Germinal center (tissue), 1 donor: ENCODE data around the gene ATP1B2.
"Not testable (repeated sequence)": the region's sequence is repeated elsewhere in the genome, so short reads cannot be mapped to it uniquely, and the experiment has no call there.

Experiments used
- DNase-seq: peaks from one replicate; pipeline ENCODE4 v3.0.0; 2012; ENCODE audit warnings: mixed read lengths, low spot score

ATP1B2 gene, protein sequence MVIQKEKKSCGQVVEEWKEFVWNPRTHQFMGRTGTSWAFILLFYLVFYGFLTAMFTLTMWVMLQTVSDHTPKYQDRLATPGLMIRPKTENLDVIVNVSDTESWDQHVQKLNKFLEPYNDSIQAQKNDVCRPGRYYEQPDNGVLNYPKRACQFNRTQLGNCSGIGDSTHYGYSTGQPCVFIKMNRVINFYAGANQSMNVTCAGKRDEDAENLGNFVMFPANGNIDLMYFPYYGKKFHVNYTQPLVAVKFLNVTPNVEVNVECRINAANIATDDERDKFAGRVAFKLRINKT

DNA sequence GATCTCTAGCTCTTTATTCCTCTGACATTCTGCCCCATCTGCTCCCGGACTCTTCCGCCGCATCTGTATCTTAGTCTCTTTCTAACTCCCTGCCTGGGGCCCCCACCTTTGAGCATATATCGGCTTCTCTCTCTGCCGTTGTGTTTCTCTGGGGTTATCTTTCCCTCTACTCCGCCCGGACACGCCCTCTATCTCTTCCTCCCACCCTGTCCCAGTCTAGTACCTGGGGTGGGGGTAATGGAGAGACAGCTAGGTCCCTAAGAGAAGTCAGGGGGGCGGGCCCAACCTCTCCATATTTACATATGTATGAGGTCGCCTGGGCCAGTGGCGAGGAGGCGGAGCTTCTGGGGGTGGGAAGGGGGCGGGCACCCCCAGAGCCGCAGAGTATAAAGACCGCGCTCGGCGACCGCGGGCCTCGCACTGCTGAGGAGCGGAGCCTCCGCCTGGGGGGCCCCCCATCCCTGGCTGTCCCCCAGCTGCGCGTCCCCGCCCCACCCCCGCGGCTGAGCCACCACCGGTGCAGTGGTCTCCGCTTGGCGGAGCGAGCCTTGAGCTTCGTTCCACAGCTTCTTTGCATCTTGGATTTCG is at the start of gene ATP1B2:
ATP1B2 (plus strand) TSS at position 418 of the 588 bp plus-strand sequence. CDS start 593 bp downstream, outside the sequence.
- peak; percentile 94 for DNase-seq

DNA sequence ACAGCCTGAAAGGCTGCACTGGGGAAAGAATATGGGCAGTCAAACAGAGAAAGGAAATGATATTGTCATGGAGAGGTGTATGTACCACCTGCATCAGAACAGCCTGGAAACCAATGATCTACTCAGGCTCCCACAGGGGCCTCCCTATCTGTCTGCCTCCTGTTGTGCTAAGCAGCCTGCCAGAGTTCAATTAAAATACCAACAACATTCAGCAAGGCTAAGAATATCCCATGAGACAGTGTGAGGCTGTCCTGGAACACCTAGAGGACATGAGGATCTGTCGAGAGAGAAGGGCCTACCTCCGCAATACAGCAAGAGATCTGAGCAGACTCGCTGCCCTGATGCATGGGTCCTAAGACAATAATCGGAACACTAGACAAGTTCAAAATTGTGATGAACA is 44.4 kb upstream of the ATP1B2 start:
- DNase-seq = no peak

DNA sequence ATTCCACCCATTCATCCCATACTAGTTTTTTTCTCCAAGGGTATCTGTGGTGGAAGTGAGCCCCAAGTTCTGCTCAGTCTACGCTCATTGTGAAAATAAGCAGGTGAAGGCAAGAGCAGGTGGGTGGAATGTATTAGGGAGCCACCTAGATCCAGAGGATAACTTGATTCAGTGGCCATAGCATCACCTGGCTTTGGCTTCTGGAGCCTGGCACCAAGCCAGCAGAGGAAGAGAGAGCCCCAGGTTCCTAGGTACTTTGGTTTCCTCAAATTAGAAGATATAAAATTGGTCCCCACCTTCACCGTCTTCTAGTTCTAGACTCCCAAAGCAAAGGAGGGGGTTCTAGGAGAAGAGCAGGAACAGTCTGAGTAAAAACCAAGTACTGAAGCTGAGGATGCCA is 40.1 kb upstream of the ATP1B2 start:
- no peak for DNase-seq

DNA sequence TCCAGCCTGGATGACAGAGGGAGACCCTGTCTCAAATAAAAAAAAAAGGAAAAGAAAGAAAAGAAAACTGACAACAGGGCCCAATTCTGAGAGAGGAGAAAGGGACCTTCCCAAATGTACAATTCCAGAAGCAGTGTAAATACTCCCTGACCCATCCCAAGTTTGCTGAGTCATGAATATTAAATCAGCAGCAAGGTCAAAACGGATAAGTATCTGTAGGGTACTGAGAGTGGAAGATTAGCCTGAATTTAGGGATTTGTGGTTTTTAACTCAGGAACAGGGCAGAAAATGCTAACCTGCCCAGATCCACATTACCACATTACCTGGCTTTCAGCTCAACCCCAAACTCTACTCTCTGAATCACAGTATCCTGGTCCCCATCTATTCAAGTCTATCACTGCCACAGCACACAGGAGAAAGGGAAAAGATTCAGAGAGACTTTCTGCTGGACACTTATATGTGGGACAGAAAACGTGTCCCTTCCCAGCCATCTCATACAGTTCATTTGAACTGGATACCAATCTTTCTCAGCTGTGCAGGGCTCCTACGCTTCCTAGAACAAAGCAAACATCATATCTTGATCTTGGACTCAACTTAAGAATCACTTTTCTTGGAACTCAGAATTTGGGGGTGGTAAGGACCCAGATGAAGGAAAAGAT is 39.0 kb upstream of the ATP1B2 start:
- DNase-seq = no peak

DNA sequence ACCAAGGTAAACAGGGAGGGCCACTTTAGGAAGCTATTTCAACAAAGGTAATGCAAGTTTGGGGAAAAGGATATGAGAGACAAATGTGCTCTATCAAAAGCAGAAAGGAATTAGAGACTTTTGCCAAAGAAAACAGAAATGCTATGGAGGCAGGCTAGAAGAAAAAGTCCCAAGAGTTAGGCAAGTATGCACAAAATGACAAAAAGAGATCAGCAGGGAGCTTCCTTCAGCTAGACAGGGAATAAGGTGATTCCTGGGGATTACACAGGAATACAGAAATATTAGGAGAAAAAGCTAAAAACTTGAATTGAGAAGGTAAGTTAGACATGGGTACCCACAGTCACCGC is 38.5 kb upstream of the ATP1B2 start:
- DNase-seq = no peak

DNA sequence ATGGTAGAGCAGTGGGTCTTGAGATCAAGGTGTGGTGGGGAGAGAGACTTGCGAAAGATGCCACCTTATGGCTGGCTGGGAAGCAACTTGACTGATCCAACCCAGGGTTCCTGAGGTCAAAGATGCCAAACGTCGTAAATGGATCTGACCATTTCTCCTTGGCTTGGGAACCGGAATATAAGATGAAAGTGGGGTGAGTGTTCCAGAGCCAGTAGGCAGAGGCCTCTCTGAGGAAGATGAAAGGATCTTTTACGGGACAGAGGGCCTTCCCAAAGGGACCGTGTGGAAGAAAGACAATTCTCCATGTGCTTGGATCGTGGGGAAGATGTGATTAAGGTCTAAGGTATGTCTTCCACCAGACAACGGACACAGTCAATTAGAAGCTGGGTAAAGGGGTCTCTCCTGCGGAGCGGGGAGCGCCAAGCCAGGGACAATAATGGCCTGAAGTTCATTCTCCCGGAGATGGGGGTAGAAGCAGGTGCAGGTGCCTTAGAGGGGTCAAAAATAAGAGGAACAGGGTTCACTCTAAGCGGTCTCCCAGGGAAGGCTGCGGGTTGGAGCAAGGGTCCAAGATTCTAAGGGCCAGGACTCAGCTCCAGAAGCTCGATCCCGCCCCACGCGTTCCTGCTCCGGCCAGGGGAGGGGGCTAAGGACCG is 36.8 kb upstream of the ATP1B2 start:
- DNase-seq = no peak

DNA sequence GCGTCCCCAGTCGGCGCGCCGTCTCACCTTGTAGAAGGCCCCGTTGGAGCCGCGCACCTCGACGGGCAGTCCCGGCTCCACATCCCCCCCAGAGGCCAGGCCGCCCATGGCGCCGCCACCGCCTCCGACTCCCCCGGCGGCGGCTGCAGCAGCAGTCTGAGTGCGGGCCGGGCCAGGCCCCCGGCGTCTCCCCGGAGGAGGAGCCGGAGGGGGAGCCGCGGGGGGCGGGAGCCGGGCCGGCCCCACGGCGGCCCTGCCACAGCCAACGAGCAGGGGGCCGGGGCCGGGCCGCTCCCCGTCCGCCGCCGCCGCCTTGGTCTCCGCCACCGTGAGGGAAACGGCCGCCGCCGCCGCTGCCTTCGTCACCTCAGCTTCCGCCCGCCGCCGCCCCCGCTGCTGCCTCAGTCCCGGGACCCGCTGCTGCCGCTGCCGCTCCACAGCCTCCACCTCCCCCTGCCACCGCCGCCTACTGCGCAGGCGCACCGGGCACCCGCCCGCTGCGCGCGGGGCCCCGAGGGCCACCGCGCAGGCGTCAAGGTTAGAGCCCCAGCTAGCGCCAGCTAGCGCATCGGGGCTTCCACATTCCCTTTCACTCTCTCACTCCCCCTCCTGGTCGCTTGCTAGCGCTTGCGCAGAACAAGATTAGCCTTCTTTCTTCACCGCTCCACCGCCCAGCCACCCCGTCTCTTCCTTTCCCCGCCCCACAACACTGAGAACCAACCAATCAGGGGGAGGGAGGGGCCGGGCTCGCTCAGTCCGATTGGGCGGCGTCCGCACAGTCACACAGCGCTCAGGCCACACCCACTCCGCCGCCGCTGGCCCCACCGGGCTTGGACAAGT is 36.1 kb upstream of the ATP1B2 start, which contains the start of gene FXR2:
FXR2 (minus strand) TSS at position 473 of the 840 bp plus-strand sequence; CDS start at position 108, 365 bp downstream.
- peak; percentile 100 for DNase-seq

DNA sequence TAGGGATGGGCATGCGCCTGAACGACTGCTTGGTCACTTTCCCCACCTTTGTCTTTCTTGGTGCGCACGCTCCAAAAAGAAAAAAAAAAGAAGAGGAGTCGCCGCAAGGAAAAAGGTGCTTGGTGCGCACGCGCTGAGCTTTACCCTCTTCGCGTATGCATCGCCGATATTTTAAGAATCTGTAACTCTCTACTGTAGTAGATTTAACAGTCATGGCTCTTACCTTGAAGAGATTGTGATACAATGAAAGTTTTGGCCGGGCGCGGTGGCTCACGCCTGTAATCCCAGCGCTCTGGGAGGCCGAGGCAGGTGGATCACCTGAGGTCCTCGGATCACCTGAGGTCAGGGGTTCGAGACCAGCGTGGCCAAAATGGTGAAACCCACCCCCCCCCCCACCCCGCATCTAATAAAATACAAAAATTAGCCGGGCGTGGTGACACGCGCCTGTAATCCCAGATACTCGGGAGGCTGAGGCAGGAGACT is 35.4 kb upstream of the ATP1B2 start:
- DNase-seq = no peak

DNA sequence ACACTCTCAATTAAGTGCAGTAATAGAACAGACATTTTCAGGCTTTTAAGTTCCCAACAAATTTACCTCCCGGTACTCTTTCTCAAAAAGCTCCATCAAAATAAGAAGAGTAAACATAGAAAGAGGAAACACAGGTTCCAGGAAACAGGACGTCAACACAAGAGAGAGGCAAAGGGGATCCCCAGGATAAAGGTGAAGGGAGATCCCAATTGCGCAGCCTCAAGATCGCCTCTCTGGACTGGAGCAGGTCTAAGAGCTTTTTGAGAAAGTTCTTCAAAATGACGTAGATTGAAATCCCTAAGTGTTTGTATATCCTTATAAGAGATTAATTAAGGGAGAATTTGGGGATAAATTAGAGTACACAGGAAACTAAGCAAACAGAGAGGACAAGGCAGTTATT is 32.1 kb upstream of the ATP1B2 start:
- DNase-seq = no peak

DNA sequence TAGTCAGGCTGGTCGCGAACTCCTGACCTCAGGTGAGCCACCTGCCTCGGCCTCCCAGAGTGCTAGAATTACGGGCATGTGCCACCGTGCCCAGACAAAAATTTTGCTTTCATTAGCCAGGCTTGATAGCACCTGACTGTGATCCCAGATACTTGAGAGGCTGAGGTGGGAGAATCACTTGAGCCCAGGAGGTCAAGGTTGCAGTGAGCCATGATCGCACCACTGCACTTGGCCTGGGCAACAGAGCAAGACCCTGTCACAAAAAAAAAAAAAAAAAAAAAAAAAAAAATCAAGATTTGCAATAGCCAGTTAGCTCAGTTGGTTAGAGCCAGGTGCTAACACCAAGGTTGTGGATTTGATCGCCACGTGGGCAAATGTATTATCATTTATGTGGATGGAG is 29.9 kb upstream of the ATP1B2 start:
- DNase-seq = no peak

DNA sequence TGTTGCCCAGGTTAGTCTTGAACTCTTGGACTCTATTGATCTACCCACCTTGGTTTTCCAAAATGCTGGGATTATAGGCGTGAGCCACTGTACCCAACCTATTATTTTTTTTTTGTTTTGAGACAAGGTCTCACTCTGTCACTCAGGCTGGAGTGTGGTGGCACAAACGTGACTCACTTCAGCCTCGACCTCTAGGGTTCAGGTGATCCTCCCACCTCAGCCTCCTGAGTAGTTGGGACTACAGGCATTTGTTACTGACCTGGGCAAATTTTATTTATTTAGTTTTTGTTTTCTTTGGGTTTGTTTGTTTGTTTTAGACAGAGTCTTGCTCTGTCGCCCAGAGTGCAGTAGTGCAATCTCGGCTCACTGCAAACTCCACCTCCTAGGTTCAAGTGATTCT is 27.1 kb upstream of the ATP1B2 start:
- DNase-seq = no peak

DNA sequence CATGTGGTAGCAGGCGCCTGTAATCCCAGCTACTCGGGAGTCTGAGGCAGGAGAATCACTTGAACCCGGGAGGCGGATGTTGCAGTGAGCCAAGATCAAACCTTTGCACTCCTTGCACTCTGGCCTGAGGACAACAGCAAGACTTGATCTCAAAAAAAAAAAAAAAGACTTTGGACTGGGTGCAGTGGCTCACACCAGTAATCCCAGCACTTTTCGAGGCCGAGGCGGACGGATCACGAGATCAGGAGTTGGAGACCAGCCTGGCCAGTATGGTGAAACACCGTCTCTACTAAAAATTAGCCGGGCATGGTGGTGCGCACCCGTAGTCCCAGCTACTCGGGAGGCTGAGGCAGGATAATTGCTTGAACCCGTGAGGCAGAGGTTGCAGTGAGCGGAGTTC is 25.0 kb upstream of the ATP1B2 start:
- DNase-seq = not testable (repeated sequence)

DNA sequence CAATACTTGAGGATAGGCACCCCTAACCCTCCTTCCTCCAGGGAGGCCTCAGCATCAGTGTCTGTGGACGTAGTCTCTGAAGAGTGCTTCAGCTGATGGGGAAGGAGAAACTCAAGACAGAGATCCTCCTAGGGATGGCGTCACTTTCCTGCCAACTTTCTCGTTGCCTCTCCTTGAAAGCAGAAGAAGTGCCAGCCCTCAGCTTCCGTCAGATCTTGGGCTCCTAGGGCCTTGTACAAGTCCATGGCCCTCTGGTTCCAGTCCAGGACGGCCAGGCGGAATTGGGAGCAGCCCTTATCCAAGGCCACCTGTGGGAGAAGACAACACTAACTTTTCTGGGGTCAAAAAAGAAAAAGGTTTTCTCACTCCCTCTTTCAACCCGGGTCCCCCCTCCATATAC is 24.4 kb upstream of the ATP1B2 start:
- DNase-seq = no peak

DNA sequence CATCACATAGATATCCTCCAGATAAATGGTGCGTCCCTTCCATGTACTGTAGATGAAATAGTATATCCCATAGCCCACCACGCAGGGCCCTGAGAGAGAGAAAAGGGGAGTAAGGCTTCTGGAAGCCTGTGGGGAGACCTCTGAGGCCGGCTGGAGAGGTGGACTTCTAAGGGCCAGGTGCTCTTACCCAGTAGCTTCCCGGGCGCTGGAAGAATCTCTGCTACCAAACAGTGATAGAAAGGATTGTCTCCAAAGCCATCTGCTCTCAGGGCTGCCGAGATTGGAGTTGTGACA is 23.8 kb upstream of the ATP1B2 start:
- DNase-seq = no peak

DNA sequence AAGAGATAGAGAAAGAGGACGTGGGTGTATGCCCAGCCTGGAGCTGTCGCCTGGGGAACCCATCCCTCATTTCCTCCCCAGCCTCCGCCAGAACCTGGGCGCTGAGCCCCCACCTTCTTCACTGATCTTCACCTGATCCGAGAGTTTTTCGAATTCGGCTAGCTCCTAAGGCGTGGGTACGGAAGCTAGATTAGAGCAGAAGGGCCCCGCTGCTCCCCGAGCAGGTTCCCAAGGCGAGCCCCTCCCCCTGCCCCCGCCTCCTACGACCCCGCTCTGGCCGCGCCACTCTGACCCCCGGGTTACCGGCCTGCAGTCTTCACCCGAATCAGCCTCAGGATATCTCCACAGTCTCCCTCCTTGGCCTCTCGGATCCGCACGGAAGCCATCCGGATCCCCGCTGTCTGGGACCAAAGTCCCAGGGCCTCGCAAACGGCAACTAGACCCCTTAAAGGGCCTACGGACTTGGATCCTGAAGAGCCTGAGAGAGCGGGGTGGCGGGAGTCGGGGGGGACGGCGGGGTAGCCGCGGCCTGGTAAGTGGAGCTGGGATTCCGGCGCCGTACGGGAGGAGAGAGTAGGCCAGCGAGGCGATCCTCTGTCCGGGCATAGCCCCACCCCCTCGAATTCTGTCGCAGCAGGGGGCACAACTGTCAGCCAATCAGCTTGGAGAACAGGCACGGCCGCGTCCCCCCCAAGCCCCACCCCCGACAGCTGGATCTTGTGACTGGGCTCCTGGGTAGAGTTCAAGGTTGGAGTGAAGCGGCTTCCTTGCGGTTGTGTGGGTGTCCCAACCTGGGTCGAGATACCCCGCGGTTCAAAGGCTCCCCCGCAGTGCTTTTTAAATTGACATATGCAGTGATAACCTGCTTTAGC is 23.2 kb upstream of the ATP1B2 start, which contains the start of gene SAT2:
SAT2 (minus strand) TSS at position 572 of the 872 bp plus-strand sequence; CDS start at position 386, 186 bp downstream.
- peak; percentile 99 for DNase-seq

DNA sequence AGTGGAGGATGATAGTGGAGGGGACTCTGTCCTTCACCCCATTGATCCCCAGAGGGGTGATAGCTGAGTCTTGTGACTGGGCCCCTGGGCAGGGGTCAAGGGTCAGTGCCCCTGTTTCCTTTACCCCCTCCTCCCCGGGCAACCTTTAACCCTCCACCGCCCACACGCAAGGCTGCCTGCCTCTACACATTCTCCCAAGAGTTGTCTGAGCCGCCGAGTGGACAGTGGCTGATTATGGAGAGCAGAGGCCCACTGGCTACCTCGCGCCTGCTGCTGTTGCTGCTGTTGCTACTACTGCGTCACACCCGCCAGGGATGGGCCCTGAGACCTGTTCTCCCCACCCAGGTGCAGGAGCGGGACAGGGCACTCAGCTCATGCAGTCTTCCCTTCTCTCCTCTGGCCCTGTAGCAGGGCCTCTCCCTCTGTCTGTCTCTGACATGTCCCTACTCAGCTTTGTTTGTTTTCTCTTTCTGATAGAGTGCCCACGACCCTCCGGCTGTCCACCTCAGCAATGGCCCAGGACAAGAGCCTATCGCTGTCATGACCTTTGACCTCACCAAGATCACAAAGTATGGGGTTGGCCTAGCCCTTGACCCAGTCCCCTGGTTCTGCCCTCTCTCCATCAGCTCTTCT is 20.7 kb upstream of the ATP1B2 start, which contains the start of gene SHBG:
SHBG (plus strand) TSS at position 197 of the 633 bp plus-strand sequence; CDS start at position 235, 38 bp downstream.
- DNase-seq = no peak

DNA sequence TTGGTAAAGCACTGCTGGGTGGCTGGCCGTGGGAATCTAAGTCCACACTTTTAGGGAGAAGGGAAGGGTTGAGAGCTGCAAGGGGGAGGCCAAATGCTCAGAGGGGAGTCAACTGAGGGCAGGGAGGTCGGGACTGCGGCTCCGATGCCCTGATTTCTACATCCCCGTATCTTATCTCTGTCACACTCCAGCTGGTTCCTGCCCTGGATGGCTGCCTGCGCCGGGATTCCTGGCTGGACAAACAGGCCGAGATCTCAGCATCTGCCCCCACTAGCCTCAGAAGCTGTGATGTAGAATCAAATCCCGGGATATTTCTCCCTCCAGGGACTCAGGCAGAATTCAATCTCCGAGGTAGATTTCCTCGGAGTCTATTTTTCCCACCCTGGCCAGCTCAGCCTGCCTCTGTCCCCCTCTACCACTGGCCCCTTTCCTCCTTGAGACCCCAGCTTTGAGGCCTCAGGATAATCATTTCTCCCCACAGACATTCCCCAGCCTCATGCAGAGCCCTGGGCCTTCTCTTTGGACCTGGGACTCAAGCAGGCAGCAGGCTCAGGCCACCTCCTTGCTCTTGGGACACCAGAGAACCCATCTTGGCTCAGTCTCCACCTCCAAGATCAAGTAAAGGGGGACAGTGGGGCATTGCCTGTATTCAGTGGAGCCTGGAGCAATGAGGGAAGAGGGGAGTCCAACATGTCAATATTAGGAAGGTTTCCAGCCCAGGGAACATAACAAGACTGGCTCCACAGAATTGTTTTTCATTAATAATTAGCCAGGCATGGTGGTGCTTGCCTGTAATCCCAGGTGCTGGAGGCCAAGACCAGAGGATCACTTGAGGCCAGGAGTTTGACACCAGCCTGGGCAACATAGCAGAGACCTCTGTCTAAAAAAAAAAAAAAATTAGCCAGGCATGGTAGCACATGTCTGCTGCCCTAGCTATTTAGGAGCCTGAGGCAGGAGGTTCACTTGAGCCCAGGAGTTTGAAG is 19.0 kb upstream of the ATP1B2 start:
- DNase-seq = no peak

DNA sequence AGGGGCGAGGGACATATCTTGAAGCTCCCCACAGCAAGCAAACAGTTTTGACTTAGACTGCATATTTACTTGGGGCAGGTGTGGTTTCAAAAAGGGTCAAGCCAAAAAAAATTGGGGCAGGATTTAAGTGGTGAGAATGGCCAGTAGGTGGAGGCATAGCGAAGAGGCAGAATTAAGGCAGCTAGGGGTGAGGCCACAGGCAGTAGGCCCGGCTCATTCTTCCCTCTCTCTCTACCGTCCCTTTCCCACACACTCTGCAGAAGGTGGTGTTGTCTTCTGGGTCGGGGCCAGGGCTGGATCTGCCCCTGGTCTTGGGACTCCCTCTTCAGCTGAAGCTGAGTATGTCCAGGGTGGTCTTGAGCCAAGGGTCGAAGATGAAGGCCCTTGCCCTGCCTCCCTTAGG is 18.2 kb upstream of the ATP1B2 start:
- DNase-seq = peak; percentile 55

DNA sequence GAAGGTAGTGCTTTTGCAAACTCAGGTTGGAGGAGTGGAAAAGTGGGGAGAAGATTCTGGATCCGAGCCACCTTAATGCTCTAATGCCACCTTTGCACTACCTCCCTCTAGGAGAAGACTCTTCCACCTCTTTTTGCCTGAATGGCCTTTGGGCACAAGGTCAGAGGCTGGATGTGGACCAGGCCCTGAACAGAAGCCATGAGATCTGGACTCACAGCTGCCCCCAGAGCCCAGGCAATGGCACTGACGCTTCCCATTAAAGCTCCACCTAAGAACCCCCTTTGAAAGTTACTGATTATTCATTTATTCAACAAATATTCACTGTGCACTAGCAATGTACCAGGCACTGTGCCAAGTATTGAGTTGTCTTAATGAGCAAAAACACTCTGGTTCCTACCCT is 17.6 kb upstream of the ATP1B2 start:
- no peak for DNase-seq
